COLO668 (cell line): Measurements from ENCODE around the gene KBTBD4.
"Not testable (repeated sequence)": the region's sequence is repeated elsewhere in the genome, so short reads cannot be mapped to it uniquely, and the experiment has no call there.

Experiments used
- DNase-seq: peaks from one replicate; lab custom pipeline; 2025; ENCODE audit not compliant: unreplicated experiment; lab: John Stamatoyannopoulos, UW

KBTBD4 gene

GRCh38 chr11:47527186-47527585 is 51.6 kb downstream of the KBTBD4 start:
- no peak for DNase-seq

DNA sequence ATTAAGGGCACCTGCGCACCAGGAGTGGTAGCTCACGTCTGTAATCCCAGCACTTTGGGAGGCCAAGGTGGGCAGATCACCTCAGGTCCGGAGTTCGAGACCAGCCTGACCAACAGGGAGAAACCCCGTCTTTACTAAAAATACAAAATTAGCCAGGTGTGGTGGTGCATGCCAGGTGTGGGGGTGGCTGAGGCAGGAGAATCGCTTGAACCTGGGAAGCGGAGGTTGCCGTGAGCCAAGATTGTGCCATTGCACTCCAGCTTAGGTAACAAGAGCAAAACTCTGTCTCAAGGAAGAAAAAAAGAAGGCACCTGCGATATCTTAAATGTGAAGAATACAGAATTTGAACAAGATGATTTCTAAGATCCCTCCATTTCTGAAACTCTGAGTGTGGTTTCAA is 52.7 kb downstream of the KBTBD4 start:
- not testable (repeated sequence) for DNase-seq

DNA sequence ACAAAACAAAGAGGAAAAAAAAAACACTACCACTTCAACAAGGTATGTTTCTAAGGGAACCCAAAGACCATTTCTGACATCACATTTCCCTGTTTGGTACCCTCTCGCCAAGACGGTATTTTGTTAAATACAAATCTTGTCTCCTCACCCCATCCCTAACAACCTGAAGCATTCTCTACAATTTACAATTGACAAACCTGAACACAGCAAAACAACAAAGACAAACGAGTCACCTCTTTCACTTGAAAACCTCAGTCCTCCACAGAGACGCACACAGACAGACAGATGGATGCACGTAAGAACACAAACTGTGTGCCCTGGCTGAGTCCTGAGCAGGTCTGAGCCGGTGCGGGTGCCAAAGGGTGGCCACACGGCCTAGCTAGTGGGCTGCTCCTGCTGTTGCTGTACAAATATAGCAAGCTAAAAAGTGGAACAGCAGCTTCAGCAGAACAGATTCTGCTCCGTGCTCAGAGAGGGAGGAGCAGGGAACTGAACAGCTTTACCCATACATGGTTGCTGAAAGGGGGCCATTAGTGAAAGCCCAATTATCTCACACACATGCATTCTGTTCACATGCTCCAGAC is 54.4 kb downstream of the KBTBD4 start:
- peak; percentile 11 for DNase-seq

DNA sequence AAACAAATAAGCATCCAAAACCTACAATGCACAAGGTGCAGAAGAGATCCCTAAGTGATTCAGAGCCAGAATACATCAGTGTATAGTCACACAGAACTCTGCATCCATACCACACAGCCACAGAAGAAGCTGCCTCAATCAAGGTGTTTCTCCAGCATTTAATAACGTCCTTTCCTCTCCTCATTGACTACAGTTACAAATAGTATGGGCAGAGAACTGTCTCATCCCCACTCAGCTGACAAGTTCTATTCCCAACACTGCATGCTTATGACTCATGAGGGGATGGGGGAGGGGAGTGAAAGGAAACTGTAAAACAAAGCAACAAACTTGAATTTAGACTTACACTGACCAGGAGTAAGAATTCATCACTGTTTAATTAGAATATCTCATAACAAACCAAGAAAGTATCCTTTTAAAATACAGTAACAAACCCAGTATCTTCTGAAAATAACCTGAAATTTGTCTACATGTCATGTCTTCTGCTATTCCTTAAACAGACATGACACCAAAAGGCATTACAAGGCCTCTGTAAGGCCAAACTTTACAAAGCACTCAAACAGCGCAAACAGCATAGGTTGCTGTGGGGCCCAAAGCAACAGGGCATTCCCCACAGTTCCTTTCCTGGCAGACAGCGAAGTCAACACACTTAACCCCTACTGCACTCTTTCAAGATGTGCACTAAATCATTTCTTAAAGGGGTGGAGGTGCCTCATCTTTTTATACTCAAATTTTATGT is 55.1 kb downstream of the KBTBD4 start:
- peak; percentile 12 for DNase-seq
